GM12878 (cell line): ENCODE measurements around the gene SGPP2. TPM values are rescaled to one million over a fixed set of nuclear protein-coding genes. Genes with fewer than 3 reads are reported as not detected.

Experiments used
- BMI1 ChIP-seq: fragments of 450-650 bp; IDR thresholded peaks from 2 replicates; pipeline ENCODE4 v1.6.1; 2016; ENCODE audit warnings: mild to moderate bottlenecking, moderate library complexity, borderline replicate concordance
- BRCA1 ChIP-seq: IDR thresholded peaks from 2 replicates; pipeline ENCODE4 v1.6.1; 2011; ENCODE audit warnings: low read depth, low read length, improper control_type of control experiment
- E4F1 ChIP-seq: fragments of 450-650 bp; IDR thresholded peaks from 2 replicates; pipeline ENCODE4 v1.6.1; 2018; ENCODE audit warnings: borderline replicate concordance, mild to moderate bottlenecking; ENCODE audit not compliant: partially characterized antibody
- EGR1 ChIP-seq, 2 experiments: IDR thresholded peaks; 1 replicate in 1 of 2; 2 replicates in 1 of 2; pipeline ENCODE4 v1.6.1; 2011 to 2012; ENCODE audit warnings: low read depth in 2 of 2, low read length in 2 of 2, borderline replicate concordance in 1 of 2, mild to moderate bottlenecking in 1 of 2, moderate library complexity in 1 of 2
- EZH2 ChIP-seq: IDR thresholded peaks from 2 replicates; pipeline ENCODE4 v1.6.1; 2012; ENCODE audit warnings: low read depth, mild to moderate bottlenecking, control low read depth, inconsistent platforms, low read length, borderline replicate concordance; ENCODE audit not compliant: control insufficient read depth
- MAX ChIP-seq: IDR thresholded peaks from 2 replicates; pipeline ENCODE4 v1.6.1; 2012; ENCODE audit warnings: low read depth, low read length, improper control_type of control experiment
- MTA2 ChIP-seq: fragments of 450-650 bp; IDR thresholded peaks from 2 replicates; pipeline ENCODE4 v1.6.1; 2016; ENCODE audit warnings: low read depth, mild to moderate bottlenecking, moderate library complexity
- NR2F1 ChIP-seq: fragments of 450-650 bp; conservative IDR thresholded peaks from 2 replicates; pipeline ENCODE4 v1.6.1; 2017; ENCODE audit warnings: mild to moderate bottlenecking
- PKNOX1 ChIP-seq: fragments of 450-650 bp; IDR thresholded peaks from 2 replicates; pipeline ENCODE4 v1.6.1; 2016; ENCODE audit warnings: mild to moderate bottlenecking
- PML ChIP-seq: IDR thresholded peaks from 2 replicates; pipeline ENCODE4 v1.6.1; 2012; ENCODE audit warnings: low read length, inconsistent platforms
- POLR2AphosphoS5 ChIP-seq: IDR thresholded peaks from 2 replicates; pipeline ENCODE4 v1.6.1; 2011; ENCODE audit warnings: mild to moderate bottlenecking, low read length, inconsistent platforms
- POU2F2 ChIP-seq: IDR thresholded peaks from 3 replicates; pipeline ENCODE4 v1.6.1; 2011; ENCODE audit warnings: low read depth, mild to moderate bottlenecking, low read length, borderline replicate concordance
- PRDM15 ChIP-seq: fragments of 450-650 bp; formaldehyde crosslinking; IDR thresholded peaks from 2 replicates; pipeline ENCODE4 v1.4.0; 2020; ENCODE audit warnings: mild to moderate bottlenecking, moderate library complexity
- RBBP5 ChIP-seq: fragments of 200-600 bp; sonication (generic); conservative IDR thresholded peaks from 2 replicates; pipeline ENCODE4 v1.6.1; 2016
- RELB ChIP-seq: fragments of 450-650 bp; IDR thresholded peaks from 2 replicates; pipeline ENCODE4 v1.6.1; 2017; ENCODE audit warnings: low read depth, mild to moderate bottlenecking, moderate library complexity
- SKIL ChIP-seq: fragments of 450-650 bp; IDR thresholded peaks from 2 replicates; pipeline ENCODE4 v1.6.1; 2017; ENCODE audit warnings: mild to moderate bottlenecking, low read depth, inconsistent platforms; ENCODE audit not compliant: poor library complexity, severe bottlenecking
- SMC3 ChIP-seq: IDR thresholded peaks from 2 replicates; pipeline ENCODE4 v1.6.1; 2011; ENCODE audit warnings: low read length, improper control_type of control experiment, borderline replicate concordance
- TCF12 ChIP-seq: IDR thresholded peaks from 2 replicates; pipeline ENCODE4 v1.6.1; 2011; ENCODE audit warnings: low read depth, mild to moderate bottlenecking, low read length
- polyA plus RNA-seq, 11 experiments: library from polyadenylated mRNA; depleted of rRNA in 4 of 11; unstranded in 6 of 11; stranded (reverse) in 5 of 11; fragments of >200 nt; fragmentation: Nextera tagmentation in 4 of 11; fragmentation: Illumina TruSeq in 1 of 11; extraction: Ambion mirVana in 4 of 11; extraction: Trizol in 1 of 11; gene quantifications; 1 replicate in 1 of 11; 2 replicates in 10 of 11; pipeline versions ENCODE4 v1.2.1 to v1.2.3, GENCODE V29; 2011 to 2016; ENCODE audit warnings: inconsistent platforms in 2 of 11, missing spikeins in 2 of 11, low read depth in 1 of 11
- total RNA-seq, 4 experiments: library from RNA; depleted of rRNA in 3 of 4; stranded (reverse); fragments of >200 nt in 3 of 4; fragmentation: Illumina TruSeq in 1 of 4; extraction: Trizol in 1 of 4; gene quantifications; 2 replicates each; pipeline versions ENCODE4 v1.2.1 to v1.2.3, GENCODE V29; 2013 to 2021

The SGPP2 gene
- total and polyA plus RNA-seq, 10 of the 15 experiments (the other 5 are each of a cell fraction or from before 2014, with no cell fraction given) = 3.5 to 84.9 (median 13.1) TPM

GRCh38 chr2:222423632-222424275, 589 bp upstream of the SGPP2 start (continued):
- TF ChIP-seq PRDM15 = no peak
- TF ChIP-seq SKIL = peak; percentile 31
- TF ChIP-seq SMC3 = 0 out of 2 replicates have a peak, but pooled peaks have one; percentile 2
- no peak for TF ChIP-seq TCF12
- TF ChIP-seq RELB = peak; percentile 98
- TF ChIP-seq NR2F1 = peak; percentile 30; the same call in 1 of the 2 replicates
- TF ChIP-seq E4F1 = no peak
- peak; percentile 75 for TF ChIP-seq MTA2
- no peak for TF ChIP-seq EZH2
- no peak for TF ChIP-seq BMI1
- no peak for TF ChIP-seq RBBP5
- no peak for TF ChIP-seq MAX
- peak; percentile 48; the same call in 1 of the 3 replicates for TF ChIP-seq POU2F2
- TF ChIP-seq BRCA1 = no peak
- peak in 1 of 2 experiments; percentile 59; a peak in 1 of 3 replicates for TF ChIP-seq EGR1 (IDR thresholded peaks at IDR 0.05; ENCODE audit: borderline replicate concordance in 1 of 2, low read depth in 2 of 2, low read length in 2 of 2)
- no peak for TF ChIP-seq PKNOX1
- peak; percentile 73; the same call in 1 of the 2 replicates for TF ChIP-seq PML
- peak; percentile 90 for TF ChIP-seq POLR2AphosphoS5
